DLD1 (cell line): ENCODE results near the gene PTPRK.

Experiments
- in situ Hi-C: cut with HindIII; loops from 2 replicates; pipeline ENCODE4 v1.10.0; 2017; ENCODE audit warnings: low sequenced_read_pairs

The PTPRK gene

DNA sequence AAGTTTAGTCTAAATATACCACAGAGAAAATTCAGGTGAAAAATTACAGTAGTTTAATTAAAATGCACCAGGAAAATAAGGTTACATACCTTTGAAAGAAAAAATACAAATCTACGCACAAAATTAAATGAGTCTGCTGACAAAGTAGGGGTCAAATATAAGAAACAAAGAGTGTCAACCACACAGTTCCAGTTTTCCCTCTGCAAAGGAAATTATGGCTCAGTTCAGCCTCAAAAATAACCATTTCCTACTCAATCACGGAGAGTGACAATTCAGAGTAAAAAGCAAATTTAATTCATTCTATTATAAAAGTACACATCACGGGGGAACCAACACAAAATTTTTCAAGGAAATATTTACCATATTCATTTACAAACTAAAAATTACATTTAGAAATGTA lies 124.8 kb downstream of the PTPRK start:
- in situ Hi-C loops: no loop called here

GRCh38 chr6:128395188-128395587 lies 125.2 kb downstream of the PTPRK start:
- in situ Hi-C loops: no loop called here

GRCh38 chr6:128394167-128394566 lies 126.2 kb downstream of the PTPRK start:
- in situ Hi-C loops: no loop called here

DNA sequence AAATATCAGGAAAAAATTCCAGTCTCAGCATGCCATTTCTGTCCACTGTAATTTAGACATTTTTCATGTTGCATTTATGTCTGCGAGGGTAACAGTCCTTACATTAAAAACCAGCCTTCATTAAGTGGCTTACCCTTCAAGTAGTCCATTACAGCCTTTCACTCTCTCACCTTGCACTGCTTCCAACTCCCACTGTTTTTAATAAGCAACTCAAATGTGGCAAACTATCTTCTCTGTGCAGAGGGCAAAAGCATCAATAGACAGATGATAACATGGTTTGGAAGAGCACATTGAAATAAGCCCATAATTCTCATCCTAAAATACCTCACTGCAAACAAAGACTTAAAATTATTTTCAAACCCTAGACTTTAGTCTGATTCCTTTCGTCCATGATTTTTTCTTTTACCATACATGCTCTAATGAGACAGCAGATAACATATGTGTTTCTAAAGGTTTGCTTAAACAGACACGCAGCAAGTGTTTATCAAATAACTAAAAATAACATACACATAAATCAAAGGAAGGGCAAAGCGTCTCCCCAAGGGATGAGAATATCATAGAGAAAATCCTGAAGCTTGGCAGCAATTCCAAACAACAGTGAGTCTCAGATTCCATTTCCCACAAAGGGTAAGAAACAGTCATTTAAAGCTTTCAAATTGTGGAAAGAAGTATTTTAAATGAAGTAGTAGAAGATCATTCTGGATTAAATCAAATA lies 130.4 kb downstream of the PTPRK start:
- in situ Hi-C loops: no loop called here

DNA sequence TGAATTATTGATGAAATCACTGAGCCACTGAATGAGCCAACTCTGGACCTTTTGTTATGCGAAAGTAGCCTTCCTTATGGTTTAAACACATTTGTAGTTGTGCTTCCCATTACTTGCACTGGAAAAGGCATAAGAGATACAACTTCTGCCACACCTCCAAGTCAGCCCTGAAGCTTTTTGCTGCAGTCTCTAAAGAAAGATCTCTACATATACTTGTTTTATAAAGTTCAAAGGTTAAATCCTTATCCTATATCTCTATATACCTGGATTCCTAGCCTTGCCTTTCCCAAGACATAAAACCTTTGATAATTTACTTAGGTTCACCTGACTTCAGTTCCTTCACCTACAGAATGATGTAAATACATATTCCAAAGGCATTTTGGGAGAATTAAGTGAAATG lies 132.0 kb downstream of the PTPRK start:
- in situ Hi-C loops: no loop called here

GRCh38 chr6:128380891-128381290 lies 139.5 kb downstream of the PTPRK start:
- in situ Hi-C loops: no loop called here

DNA sequence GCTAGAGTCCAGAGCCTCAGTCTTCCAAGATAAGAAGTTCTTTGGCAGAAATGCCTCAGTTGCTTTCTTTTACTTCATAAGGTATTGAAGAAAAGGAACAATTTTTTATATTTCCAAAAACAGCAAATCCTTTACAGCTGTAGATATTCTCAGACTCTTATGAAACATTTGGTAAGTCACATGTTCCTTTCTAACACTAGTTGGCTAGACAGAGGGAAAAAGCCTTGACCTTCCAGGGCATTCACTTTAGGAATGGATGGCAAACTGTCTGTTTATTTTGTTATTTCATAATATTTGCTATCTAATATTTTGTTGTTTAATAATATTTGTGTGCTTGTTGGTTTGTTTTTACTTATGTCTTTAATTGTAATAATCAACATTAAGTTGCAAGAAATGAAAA lies 140.8 kb downstream of the PTPRK start:
- in situ Hi-C loops: no loop called here

DNA sequence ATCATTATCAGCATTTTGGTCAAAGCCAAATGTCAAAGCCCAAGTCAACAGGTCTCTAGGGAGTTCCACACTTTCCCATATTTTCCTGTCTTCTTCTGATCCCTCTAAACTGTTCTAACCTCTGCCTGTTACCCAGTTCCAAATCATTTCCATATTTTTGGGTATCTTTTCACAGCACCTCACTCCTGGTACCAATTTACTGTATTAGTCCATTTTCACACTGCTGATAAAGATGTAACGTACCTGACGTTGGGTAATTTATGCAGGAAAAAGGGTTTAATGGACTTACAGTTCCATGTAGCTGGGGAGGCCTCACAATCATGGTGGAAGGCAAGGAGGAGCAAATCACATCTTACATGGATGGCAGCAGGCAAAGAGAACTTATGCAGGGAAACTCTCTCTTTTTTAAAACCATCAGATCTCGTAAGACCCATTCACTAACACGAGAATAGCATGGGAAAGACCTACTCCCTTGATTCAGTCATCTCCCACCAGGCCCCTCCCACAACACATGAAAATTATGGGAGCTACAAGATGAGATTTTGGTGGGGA lies 143.4 kb downstream of the PTPRK start:
- in situ Hi-C loops: no loop called here

DNA sequence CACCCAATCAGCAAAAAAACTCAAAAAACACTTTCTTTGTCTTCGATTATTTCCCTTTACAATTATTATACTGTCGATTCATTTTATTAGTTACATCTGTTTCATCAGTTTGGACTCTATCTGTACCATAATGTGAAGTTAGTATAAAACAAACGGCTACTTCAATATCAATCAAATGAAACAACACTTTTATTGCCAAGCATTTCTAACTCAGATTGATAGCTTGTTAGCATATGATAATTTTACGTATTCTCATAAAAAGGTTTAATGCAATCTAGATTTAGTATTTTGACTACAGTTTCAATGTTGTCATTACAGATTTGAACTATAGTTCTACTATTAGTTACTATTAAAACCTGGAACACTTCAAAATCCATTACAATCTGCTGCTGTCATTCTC lies 149.3 kb downstream of the PTPRK start:
- in situ Hi-C loops: no loop called here

DNA sequence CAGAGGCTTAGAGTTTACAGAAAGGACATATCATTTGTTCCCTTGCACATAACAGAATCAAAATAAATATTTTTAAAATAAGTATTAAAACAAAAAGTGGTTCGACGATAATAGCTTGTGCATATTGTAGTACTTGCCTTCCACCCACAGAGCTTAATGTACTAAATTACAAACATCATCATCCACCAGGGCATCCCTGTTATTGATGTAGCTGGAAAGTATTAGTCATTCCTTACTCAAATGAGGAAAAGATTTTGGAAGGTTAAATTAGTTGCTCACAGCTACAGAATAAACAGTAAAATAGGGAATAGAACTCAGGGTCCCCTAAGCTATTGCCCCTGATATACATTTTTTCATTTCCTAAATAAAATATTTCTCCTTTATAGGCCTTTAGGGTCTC lies 150.3 kb downstream of the PTPRK start:
- in situ Hi-C loops: no loop called here

- in situ Hi-C loops: no loop called here
Observed at GRCh38 chr6:128368213-128368944, 152.0 kb downstream of the PTPRK start.

- in situ Hi-C loops: no loop called here
Observed at GRCh38 chr6:128367437-128367836, 153.0 kb downstream of the PTPRK start.

- in situ Hi-C loops: no loop called here
Observed at GRCh38 chr6:128365520-128366160, 154.8 kb downstream of the PTPRK start.

- in situ Hi-C loops: no loop called here
Observed at GRCh38 chr6:128364766-128365519, 155.5 kb downstream of the PTPRK start.

- in situ Hi-C loops: no loop called here
Observed at GRCh38 chr6:128363020-128363813, 157.2 kb downstream of the PTPRK start.

- in situ Hi-C loops: no loop called here
Observed at GRCh38 chr6:128361378-128361777, 159.0 kb downstream of the PTPRK start.

DNA sequence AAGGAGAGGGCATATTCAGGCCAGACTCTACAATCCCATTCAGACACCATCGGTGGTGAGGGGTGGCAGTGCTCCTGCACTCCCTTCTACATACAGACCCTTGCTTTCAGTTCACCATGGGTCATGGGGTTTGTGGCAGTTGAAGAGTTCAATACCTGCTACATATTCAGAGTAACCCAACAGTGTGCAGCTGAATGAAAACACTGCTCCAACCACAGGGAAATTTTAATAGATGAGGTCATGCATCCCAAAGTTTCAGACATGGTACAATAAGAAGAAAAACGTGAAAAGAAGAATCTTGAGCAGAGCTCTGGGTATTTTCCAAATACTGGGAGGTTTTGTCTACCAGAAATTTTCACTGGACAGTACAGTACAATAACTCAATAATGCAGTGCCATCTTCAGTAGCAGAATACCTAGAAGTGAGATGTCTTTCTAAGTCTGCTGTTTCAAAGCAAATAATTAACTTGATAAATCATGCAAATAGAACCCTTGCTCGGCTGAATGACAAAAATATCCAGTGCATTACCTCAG lies 162.1 kb downstream of the PTPRK start:
- in situ Hi-C loops: no loop called here

GRCh38 chr6:128357392-128358130 lies 162.8 kb downstream of the PTPRK start:
- in situ Hi-C loops: no loop called here

DNA sequence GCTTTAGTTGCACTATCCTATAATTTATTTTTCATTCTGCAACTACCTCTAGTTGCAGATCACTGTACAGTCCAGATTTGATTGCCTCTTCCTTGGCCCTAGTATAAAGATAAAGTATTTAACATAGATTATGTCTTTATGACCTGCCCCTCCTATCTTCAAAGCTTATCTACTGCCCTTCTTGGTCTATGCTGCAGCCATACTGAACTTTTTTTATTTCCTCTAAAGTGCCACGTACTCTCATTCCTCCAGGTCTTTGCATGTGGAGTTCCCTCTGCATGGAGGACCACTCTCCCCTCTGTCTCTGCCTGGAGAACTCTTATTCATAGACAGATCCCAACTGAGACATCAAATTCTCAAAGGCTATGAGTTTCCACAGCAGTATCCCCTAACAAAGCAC lies 168.0 kb downstream of the PTPRK start:
- in situ Hi-C loops: no loop called here

DNA sequence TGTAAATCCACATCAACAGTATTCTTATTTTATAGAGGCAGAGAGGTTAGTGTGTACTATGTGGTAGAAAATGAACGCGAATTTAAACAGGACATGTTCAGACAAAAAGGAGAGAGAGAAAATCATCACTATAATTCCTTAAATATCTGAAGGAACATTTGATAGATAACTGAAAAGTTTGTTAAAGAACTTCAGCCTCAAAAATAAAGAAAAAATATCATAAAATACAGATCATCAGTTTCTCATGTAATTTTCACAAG lies 169.2 kb downstream of the PTPRK start:
- in situ Hi-C loops: no loop called here
